Measurements from ENCODE around the gene DCTN3.

DNA sequence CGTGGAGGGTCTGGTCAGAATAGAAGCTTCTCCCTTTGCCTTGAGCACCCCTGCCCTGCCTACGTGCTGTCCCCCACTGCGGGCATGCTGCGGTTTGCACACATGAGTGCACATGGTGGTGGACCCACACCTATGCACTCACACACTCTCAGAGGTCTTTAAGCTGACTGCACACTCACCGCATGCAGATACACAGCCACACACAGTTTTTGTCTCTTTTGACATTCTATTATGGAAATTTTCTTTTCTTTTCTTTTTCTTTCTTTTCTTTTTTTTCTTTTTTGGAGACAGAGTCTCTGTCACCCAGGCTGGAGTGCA is 9.2 kb upstream of the DCTN3 start:
- TF ChIP-seq CTCF (IDR thresholded peaks at IDR 0.05) (no peak), POLR2A (IDR thresholded peaks at IDR 0.05) (no peak)
